Omental fat pad (tissue), 4 donors: ENCODE data around the gene PODXL2. TPM values are rescaled to one million over a fixed set of nuclear protein-coding genes. Genes with fewer than 3 reads are reported as not detected.

Experiments
- ATAC-seq: fragments of 150-250 bp; one replicate; pipeline ENCODE4 v1.9.1; 2016; ENCODE audit warnings: mild to moderate bottlenecking, moderate library complexity; ENCODE audit not compliant: low FRiP score
- DNase-seq: peaks from one replicate; pipeline ENCODE4 v3.0.0-alpha.2; 2019; ENCODE audit warnings: low spot score
- total RNA-seq, 4 donors: library from RNA; depleted of rRNA; stranded (reverse); fragments of >200 nt; gene quantifications; one replicate each; pipeline ENCODE4 v1.1.0, GENCODE V29; 2016
- TF ChIP-seq, protein P1 (sequence below), 3 donors: fragments of 450-650 bp; IDR thresholded peaks; one replicate each; pipeline ENCODE4 v1.5.1; 2016 to 2017; ENCODE audit warnings: antibody characterized with exemption in 3 of 3, mild to moderate bottlenecking in 3 of 3, moderate library complexity in 2 of 3

PODXL2 gene
- total RNA-seq, 4 donors from 2014 or later, result 1.7 to 6.3 (median 2.9) TPM

GRCh38 chr3:127690106-127690505 lies 61.1 kb downstream of the PODXL2 start:
- TF ChIP-seq, protein P1, sequence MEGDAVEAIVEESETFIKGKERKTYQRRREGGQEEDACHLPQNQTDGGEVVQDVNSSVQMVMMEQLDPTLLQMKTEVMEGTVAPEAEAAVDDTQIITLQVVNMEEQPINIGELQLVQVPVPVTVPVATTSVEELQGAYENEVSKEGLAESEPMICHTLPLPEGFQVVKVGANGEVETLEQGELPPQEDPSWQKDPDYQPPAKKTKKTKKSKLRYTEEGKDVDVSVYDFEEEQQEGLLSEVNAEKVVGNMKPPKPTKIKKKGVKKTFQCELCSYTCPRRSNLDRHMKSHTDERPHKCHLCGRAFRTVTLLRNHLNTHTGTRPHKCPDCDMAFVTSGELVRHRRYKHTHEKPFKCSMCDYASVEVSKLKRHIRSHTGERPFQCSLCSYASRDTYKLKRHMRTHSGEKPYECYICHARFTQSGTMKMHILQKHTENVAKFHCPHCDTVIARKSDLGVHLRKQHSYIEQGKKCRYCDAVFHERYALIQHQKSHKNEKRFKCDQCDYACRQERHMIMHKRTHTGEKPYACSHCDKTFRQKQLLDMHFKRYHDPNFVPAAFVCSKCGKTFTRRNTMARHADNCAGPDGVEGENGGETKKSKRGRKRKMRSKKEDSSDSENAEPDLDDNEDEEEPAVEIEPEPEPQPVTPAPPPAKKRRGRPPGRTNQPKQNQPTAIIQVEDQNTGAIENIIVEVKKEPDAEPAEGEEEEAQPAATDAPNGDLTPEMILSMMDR (IDR thresholded peaks at IDR 0.05), result no peak
- no peak for DNase-seq
- ATAC-seq, result peak; percentile 31

DNA sequence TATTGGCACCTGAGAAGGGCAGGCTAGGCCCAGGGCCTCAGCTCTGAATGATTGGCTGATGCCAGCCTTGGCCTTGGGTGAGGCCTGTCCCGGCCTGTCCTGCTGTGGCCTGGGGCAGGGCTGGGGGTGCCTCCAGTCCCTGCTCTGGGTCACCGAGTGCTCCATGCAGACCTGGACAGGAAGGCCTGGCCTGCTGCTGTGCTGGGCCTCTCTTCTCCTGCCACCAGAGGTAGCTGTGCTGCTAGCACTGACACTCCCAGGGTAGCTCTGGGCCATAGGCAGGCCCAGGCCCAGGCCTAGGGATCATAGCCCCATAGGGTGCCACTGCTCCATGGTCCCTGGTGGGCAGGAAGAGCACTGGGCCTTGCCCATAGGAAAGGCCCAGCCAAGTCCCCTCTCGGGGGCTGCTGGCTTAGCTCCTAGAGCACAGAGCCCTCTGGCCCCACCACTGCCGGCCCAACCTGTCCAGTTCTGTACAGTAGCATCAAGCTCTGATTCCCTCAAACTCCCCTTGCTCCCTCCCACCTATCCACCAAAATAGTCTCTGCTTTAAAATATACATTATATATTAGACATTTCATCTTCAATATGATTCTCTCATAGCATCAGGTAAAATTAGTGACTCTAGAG lies 62.0 kb downstream of the PODXL2 start:
- ATAC-seq (peak; percentile 58), DNase-seq (no peak)
- TF ChIP-seq, protein P1 (IDR thresholded peaks at IDR 0.05), result no peak

- ATAC-seq (no peak), DNase-seq (no peak)
- TF ChIP-seq, protein P1 (IDR thresholded peaks at IDR 0.05), result no peak
Observed at GRCh38 chr3:127691489-127691888, 62.5 kb downstream of the PODXL2 start.

DNA sequence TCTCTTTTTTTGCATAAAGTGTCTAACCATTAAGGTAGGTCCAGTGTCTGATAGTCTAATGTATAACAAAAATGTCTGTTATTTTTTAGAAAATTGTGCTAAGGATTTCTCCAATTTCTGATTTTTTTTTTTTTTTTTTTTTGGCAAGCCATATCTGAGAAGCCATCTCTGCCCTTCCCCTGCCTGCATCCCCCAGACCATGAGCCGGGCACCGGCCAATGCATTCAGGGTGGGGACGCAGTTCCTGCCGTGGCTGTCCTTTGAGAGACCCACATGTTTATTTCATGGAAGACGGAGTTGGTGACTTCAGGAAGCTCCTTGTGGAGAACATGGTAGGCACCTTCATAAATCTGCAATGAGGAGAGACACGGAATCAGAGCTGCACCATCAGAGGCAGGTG lies 63.0 kb downstream of the PODXL2 start:
- no peak for DNase-seq
- ATAC-seq, result no peak
- TF ChIP-seq, protein P1 (IDR thresholded peaks at IDR 0.05), result no peak

DNA sequence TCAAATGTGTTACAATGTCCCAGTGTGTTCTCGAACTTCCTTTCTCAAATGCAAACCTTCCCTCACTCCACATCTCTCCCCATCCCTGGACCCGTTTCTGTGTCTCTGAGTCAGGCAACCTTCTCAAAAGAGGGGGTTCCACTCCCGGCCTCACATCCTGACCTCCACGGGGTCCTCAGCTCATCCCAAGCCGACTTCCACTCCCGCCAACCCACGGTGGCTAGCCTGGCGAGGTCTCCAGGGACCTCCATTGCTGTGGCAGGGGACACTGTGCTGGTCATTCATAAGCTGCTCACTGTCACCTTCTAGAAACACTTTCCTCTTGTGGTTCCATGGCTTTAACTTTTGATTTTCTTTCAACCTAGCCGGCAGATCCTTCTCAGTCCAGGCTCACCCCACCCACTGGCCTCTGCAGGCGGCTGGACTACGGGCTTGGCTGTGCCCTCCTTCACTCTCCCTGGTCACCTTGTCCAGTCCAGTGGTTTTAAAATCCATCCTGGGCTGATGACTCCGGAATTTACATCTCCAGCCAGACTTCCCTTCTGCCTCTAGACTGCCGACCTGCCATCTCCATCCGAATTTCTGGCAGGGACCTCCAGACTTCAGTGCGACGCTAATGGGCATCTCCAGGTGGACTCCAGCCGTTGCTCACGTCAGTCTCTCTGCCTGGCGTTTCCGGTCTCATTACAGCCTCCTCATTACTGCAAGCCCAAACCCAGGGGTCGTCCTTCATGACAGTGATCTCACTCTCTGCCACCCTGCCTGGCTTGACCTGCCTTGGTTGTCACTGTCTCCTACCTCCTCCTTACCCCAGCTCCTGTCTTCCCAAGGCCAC lies 63.7 kb downstream of the PODXL2 start:
- DNase-seq (no peak), ATAC-seq (no peak)

GRCh38 chr3:127693336-127693843 lies 64.4 kb downstream of the PODXL2 start:
- TF ChIP-seq, protein P1 (IDR thresholded peaks at IDR 0.05), result no peak
- ATAC-seq, result no peak
- DNase-seq, result no peak

More for the DNA sequence above, 63.7 kb downstream of the PODXL2 start:
- TF ChIP-seq, protein P1 (IDR thresholded peaks at IDR 0.05), result no peak
